Stimulated activated CD4-positive, alpha-beta T cell treated with anti-CD3 and anti-CD28 coated beads, Interleukin-15, amount 100 ng/mL, for 48 hours (primary cell): ENCODE data around the gene HS3ST3B1.

Source experiments
- DNase-seq, 2 donors: peaks; one replicate each; pipeline ENCODE4 v3.0.0-alpha.2; 2020; ENCODE audit warnings: low read depth in 2 of 2

The HS3ST3B1 gene

DNA sequence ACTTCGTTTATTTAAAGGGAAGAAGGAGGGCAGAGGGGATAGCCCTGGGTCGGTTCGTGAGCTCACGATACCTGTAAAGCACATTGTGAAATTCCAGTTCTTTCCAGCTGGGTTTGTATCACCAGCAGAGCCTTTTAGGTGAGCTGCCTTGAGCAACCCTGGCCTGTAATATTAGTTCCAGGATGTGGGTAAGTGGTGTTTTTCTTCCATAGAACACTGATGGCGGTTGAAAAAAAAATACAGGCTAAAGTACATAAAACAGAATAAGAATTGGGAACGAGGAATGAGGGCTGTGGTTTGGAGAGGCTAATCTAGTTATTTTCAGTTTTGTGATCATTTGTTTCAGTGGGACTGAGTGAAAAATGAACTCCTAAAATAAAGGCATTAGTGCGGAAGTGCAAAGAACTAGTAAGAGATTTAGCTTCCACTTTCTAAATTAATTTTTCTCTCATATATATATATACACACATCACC is 20.6 kb downstream of the HS3ST3B1 start:
- no peak for DNase-seq

DNA sequence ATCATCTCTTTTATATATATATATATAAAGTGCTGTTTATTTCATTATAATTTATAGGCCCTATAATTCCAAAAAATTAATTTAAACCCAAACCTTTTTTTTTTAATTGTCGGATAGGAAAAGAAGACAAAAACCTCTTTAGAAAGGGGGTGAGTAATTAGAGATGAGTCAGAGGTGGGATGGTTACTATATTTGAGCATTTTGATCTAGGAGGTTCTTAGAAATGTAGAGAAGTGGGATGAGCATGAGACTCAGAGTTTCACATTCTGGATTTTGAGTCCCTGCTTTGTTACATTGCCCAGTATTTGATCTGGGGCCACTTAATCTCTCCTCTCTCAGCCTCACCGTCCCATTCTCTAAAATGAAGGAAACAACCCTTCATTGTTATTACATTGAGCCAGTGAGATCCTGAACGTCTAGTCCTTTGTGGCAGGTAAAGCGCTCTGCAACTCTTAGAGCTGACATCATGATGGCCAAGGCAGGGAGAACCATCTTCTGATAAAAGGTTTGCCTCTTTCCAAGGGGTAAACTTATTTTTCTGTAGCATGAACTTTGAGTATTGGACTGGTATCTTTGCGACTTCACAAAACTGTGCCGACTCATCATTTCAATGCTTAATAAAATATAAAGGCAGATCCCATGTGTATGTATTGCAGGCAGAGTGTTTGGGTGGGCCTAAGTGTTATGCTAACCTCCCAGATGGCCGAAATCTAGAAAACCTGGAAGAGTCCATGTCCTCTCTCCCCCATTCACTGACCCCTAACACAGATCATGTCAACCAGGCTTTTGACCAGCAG is 21.3 kb downstream of the HS3ST3B1 start:
- DNase-seq, result no peak

DNA sequence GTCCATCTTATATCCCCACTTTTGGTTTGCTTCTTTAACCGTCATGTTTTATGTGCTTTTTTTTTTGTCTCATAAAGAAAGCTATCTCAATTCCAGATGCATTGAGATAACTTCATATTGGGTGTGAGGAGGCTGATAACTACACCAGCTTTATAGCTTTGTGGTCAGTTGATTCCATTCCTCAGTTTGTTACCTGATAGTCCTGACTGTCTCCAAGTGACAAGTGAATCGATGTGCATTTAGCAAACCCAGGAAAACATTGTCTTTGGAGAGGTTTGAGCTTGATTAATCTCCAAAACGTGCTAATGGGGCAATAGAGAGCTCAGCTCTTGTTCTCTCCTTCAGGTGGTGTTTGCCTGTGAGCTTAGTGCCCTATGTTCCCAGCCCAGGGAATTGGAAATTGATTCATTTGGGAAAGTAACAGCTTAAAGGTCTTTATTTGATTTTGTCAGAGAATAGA is 22.7 kb downstream of the HS3ST3B1 start:
- no peak for DNase-seq

DNA sequence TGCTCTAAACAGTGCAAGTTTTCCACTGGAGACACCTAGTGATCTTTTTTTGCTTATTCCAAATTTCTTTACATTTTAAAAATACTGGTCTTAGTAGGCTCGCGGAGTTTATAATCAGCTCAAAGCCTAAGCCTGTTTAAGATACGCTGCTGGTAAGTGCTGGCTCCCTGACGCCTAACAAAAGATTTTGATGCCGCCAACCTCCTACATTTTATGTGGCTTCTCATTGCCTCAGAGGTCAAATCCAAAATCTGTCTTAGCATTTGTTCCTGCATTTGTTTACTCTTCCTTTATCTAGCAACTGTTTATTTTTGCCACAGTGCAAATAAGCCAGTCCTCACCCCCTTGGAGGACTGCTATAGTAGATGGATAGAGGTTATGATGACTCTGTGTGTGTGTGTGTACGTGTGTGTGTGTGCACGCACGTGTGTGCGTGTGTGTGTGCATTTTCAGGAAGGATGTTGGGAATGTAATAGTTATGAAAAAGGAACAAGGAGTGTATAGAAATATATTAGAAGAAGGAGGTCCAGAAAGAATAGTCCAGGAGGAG is 24.8 kb downstream of the HS3ST3B1 start:
- no peak for DNase-seq

DNA sequence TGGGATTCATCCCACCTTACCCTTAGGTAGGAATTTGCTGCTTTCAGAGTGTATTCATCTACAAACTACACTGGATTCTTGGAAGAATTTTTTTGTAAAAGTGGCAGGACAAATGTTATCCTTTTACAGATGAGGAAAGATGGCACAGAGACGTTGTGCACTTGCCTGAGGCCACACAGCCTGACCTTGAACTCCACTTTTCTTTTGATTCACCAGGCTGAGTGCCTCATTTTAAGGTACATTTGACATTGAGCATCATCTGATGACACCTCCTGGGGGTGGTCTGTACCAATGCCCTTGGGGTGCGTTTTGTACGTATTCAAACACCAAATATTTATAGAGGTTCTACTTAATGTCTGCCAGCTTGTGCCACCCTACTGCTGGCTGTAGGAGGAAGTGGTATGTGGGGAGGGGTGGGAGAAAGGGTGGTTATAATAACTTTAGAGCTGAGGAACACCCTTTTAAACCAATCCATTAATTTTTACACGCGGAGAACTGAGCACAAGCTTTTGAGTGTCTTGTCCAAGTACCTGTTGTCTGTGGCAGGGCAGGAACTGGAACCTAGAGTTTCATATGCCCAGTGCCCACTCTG is 29.1 kb downstream of the HS3ST3B1 start:
- no peak for DNase-seq

DNA sequence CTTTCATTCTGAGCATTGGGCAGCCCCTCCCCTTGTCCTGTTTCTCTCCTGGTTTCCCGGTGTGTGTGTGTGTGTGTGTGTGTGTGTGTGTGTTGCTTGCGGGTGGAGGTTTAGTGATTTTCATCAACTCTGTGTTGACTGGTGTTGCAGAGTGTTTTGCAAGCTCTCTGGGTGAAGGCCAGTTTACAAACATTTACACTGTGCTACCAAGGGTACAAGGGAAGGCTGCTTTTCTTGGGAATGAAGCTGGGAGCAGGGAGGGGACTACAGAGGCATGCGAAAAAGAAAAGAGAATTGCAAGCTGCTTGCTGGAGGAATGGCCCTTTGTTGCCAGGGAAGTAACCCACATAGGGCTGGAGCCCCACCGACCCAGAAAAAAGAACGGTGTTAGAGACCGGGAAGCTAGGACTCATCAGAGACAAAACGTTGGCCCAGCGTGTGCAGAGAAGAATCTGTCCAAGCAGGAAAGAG is 29.6 kb downstream of the HS3ST3B1 start:
- no peak for DNase-seq

DNA sequence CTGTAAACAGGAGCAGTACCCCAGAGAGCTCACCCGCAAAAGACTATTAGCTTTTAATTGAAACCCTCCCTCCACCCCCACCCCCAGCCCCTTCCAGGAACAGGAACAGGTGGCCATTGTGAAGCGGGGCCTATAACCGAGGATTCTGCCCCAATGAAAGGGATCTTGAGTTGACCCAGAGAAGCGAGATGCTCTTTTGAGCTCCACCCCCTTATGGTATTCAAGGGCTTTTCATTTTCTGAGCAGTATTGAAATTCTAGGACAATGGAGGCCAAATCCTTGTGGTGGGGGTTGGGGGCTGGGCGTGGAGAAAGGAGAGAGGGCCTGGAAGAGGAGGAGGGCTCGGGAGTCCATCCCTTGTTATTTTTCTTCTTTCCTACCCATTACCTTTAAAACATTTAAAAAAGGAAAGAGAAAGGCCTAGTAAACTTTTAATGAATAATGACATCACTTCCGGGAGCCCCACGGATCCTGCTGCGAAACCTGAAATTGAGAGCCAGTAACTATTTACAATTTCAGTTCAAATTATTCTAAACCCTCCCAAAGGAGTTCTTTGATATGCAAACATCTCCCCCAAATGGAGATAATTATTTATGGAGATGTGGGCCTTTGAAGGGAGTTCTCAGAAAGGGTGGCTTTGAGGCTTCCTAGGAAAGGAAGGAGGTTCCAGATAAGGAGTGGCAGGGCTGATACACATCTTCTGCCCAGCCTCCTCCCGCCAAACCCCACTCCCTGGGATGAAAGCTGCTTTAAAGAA is 30.5 kb downstream of the HS3ST3B1 start:
- no peak for DNase-seq

DNA sequence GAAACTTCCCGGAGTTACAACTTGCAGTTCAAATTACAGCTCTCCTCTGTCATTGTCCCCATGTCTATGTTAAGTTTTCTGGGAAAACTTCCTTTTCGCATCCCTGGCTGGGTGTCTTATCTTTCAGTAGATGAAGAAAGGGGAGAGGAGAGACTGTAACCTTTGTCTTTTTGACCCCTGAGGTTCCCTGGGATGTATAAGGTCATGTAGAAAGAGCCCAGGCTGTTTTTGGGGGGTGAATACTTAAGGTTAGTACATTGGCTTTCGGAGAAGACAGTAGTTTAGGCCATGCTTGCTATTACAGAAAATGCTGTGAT is 31.1 kb downstream of the HS3ST3B1 start:
- no peak for DNase-seq

DNA sequence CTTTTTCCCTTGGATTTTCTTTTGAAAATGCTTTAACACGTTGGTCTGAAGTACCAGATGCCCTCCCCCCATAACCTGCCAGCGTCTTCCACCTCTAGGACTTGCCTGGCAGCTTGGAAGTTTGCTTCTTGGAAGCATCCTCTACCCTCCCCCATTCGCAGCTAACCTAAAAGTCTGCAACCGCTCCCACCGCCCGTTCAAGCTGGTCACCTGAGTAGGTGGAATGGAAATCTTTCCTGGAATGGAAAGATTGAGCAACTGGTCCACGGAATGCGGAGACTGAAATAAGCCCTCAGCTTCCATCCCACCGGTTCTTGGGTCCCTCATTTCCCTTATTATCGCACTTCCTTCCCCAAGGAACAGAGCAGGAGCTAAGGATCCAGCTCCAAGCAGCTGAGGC is 31.4 kb downstream of the HS3ST3B1 start:
- DNase-seq, result no peak

DNA sequence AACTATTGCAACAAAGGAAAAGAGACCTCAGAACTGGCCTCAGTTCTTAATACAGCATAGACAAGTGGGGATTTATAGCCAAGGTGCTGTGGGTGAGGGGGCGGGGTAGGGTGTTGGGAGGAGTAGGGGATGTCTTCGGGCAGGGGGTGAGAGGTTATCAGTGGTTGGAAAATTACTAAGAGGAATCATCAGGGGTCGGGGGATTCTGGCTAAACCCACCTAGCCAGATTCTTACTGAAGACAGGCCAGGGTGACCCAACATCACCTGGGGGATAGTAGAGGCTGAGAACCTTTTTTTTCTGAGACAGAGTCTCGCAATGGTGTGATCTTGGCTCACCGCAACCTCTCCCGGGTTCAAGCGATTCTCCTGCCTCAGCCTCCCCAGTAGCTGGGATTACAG is 32.6 kb downstream of the HS3ST3B1 start:
- DNase-seq, result no peak

DNA sequence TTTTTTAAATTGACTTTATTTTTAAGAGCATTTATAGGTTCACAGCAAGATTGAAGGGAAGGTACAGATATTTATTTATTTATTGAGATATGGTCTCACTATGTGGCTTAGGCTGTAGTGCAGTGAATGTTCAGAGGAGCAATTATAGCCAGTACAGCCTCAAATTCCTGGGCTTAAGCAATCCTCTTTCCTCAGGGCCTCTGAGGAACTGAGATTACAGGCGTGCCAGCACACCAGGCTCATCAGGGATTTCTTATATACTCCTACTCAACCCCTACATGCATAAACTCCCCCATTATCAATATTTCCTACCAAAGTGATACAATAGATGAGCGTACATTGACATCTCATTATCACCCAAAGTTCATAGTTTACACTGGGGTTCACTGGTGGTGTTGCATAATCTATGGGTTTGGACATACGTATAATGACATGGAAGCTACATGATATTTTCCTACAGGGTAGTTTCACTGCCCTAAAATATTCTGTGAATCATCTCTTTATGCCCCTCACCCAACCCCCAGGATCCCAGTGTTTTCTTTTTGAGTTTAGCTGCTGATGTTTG is 33.5 kb downstream of the HS3ST3B1 start:
- no peak for DNase-seq

DNA sequence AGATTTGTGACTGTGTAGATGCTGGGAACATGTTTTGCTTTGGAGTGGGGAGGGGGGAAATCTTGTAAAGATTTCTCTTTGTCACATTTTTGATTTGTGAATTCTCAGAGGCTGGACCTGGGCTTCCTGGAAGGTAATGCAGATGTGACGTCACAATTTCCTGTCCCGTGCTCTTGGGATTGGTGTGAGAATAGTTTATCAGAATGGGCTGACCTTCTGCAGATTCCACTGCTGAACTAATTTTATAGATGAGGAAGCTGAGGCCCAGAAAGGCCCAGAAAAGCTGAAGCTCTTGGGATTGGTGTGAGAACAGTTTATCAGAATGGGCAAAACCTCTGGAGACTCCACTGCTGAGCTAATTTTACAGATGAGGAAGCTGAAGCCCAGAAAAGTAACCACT is 34.0 kb downstream of the HS3ST3B1 start:
- no peak for DNase-seq

DNA sequence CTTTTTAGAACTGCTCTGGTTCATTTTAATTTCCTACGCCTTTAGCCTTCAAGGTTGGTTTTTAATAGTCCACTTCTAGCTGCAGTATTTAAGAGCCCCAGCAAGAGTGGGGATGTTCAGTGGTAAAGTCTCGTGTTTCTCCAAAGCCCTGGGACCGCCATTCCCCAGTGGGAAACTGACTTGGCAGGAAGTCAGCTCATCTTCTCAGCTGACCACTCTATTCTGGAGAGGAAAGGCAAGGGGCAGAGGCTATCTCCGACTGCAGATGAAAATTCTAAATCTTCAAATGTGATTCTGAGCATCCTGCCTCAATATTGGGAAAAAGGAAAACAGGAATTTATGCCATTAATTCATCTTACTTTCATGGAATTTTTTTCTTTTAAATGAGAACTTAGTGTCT is 35.5 kb downstream of the HS3ST3B1 start:
- DNase-seq, result no peak

DNA sequence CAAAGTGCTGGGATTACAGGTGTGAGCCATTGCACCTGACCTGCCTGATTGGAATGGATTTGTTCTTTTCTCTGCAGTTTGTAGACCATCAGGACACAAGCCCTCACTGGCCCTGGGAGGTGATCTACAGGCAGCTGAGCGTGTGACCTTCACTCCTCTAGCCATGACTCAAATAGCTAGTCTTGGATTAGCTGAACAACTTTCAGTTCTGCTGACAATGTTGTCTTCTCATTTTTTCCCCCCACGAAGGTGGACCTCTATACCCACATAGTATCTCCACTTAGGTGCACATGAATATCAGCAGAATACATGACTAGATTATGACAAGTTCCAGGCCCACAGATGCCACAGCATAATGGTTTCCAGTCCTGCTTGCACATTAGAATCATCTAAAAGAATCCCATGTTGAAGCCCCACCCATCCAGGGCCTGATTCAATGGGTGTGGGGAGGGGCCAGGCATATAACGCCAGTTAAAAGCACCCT is 36.8 kb downstream of the HS3ST3B1 start:
- DNase-seq, result peak; percentile 64 to 69

DNA sequence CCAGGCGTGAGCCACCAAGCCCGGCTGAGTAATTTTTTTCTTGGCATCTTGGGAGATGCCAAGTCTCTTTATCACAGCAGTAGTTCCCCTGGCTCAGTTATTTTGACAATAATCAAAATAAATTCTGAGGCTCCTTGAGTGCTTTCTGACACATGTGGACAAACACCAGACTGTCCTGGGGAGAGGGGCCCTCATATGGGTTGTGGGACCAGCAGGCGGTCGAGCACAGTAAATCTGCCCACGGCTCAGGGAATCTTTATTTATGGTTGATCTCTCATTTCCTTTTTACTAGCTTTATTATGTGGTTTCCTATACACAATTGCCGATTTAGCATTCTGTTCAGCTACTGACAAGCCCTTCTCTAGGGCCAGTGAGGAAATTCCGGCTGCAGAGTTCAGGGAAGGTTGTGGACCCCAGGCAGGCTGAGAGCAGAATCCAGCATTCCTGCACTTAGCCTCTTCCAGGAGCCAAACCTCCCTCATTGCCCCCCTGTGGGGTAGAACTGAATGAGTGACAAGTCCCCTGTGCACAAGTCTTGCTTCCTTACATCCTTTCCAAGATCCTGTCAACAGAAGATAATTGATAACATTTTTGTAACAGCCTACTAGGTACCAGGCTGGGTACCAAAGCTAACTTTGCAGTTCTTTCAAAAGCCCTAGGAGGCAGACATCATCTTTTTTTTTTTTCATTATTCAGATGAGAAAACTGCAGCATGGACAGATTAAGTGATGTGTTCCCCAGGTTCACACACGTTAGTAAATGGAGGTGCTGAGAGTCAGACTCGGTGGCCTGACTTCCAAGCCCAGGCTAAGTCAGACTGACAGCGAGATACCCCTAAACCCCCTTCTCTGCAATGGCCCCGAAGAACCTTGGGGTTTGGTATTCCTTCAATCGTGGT is 40.2 kb downstream of the HS3ST3B1 start:
- DNase-seq, result no peak

DNA sequence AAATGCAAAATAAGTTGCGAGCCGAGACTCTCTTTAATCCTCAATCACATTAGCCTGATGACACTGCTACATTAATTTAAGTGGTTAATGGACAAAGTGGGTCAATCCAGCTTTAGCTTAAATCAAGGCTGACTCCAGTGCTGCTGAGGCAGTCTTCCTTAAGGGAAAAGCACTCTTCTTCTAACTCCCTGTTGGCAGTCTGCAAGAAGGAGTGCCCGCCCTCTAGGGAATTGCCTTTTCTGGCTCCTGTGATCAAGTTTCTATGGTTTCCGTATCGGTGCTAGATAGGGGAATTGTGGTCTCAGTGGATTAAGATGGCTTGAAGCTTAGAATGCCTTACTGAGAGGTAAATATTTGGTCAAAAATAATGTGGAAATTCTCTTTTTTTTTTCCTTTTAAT is 41.0 kb downstream of the HS3ST3B1 start:
- no peak for DNase-seq

DNA sequence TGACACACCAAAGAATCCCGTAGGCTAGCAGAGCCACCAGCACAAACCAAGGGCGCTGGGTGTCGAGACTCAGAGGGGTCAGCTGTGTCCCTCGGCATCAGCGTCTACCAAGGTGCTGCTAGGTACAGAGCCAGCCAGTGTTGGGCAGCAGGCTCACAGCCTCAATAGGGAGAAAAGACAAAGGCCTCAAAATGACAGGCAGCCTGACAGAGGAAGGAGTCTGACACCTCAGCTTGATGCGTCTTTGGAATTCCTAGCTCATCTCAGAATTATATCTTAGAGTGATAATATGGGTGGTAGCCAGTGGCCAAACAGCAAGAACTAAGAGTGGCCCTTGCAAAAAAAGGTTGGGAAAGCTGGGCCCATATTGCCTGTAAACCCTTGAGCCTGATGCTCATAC is 45.9 kb downstream of the HS3ST3B1 start:
- no peak for DNase-seq

DNA sequence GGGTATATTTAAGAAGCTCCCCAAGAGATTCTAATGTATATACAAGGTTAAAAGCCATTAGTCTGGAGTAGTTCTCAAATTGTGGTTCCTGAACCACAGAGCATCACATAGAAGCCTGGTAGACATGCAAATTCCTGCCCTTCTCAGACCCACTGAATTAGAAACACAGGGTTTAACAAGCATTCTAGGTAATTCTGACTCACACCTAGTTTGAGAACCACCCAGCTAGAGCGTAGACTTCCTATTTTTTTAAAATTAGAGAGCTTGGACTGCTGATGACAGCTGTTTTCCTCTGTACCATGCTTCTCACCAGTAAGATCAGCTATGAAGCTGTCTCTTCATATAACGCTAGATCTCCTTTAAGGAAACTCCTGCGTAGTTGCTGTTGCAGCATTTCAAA is 50.6 kb downstream of the HS3ST3B1 start:
- no peak for DNase-seq

DNA sequence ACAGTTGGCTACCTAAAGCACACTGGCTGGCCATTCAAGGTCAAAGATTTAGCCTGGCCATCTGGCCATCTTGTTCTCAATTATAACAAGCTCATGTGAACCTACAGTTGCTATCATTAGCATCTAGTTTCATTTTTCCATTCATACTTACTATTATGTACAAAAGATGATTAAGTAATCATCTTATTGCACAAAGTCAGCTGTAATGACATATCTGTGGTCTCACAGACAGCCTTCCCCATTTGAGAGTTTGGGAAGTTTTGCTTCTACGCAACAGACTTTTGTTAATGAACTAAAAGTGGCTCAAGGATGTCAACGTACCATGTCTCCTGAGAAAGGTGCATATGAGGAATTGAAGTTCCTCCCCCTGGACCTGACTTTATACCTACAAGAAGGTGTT is 51.3 kb downstream of the HS3ST3B1 start:
- no peak for DNase-seq

DNA sequence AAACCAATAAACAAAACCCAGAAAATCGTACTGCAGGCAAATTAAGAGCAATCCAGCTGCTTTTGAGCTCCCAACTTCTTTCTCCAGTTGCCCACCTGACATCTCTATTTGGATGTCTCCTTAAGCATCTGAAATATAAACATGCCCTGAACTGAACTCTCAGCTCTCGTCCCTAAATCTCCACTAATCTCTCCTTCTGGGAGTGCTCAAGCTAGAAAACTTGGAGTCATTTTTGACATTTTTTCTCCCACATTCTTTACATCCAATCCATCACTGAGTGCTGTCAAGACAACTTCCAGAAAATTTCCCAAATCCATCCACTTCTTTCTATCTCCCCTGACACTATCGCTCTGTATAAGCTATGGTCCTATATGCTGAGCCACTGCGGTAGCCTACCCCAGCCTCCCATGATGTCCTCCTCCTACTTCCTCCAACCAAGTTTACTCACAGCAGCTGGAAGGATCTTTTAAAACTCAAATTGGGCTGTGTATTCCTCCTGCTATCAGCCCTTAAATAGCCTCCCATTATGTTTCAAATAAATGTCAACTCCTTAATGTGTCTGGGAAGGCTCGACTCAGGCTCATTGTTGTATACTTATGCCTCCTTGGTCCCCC is 53.1 kb downstream of the HS3ST3B1 start:
- no peak for DNase-seq
